ENCODE data around the gene PTBP3. TPM values are rescaled to one million over a fixed set of nuclear protein-coding genes. Genes with fewer than 3 reads are reported as not detected.

PTBP3 gene
- total RNA-seq, 1 experiment from 2014 or later: 23.2 TPM

GRCh38 chr9:112316258-112316943 lies 17.0 kb downstream of the PTBP3 start:
- Histone ChIP-seq H3K4me3 (ENCODE audit: low read length) (no peak overlapping the region), H3K4me1 (ENCODE audit: insufficient read depth, low read length) (no peaks in the 10 kb centered on the region), H3K27ac (ENCODE audit: low read length) (no peak overlapping the region), H3K4me2 (ENCODE audit: low read length) (no peak overlapping the region), H3K27me3 (ENCODE audit: low read length) (no peaks in the 10 kb centered on the region), H2AFZ (ENCODE audit: low read length) (no peak overlapping the region), H4K20me1 (ENCODE audit: low read length) (peaks cover 4% of the 10 kb centered on the region; the same call in 1 of the 2 replicates), H3K36me3 (ENCODE audit: low read depth, low read length) (no peaks in the 10 kb centered on the region), H3K79me2 (ENCODE audit: low read length) (peaks cover 98% of the 10 kb centered on the region), H3K9ac (ENCODE audit: low read length) (no peak overlapping the region), H3K9me3 (ENCODE audit: low read length) (no peaks in the 10 kb centered on the region), H3F3A (ENCODE audit: low read length, unreplicated experiment) (no peaks in the 10 kb centered on the region), H3K9me2 (replicated peaks; ENCODE audit: low read length) (no peaks in the 10 kb centered on the region)
- TF ChIP-seq CTCF (conservative IDR thresholded peaks at IDR 0.05; ENCODE audit: low read depth, low read length) (no peak), EZH2phosphoT487 (IDR thresholded peaks at IDR 0.05; ENCODE audit: borderline replicate concordance, low read length) (no peak), EZH2 (IDR thresholded peaks at IDR 0.05; ENCODE audit: low read length, unreplicated experiment) (no peak)
- BruUV-seq (replicated peaks): no TSS peak
- DNase-seq (no peak), ATAC-seq (no peak)
- CTCF ChIA-PET: no interaction called here
- intact Hi-C loops (cut with micrococcal nuclease): no loop called here
- POLR2A ChIA-PET (ENCODE audit: unreplicated experiment): no interaction called here

- H3K4me1 ChIP-seq (ENCODE audit: insufficient read depth, low read length): no peaks in the 10 kb centered on the region
- no peak overlapping the region for H2AFZ ChIP-seq (ENCODE audit: low read length)
- H3K9me2 ChIP-seq (replicated peaks; ENCODE audit: low read length): no peaks in the 10 kb centered on the region
- POLR2A ChIA-PET (ENCODE audit: unreplicated experiment): no interaction called here
- DNase-seq: no peak
- CTCF ChIA-PET: no interaction called here
- H3K4me2 ChIP-seq (ENCODE audit: low read length): no peak overlapping the region
- BruUV-seq (replicated peaks): no TSS peak
- H3K4me3 ChIP-seq (ENCODE audit: low read length): no peak overlapping the region
- no peaks in the 10 kb centered on the region for H3K36me3 ChIP-seq (ENCODE audit: low read depth, low read length)
- no peak for TF ChIP-seq CTCF (conservative IDR thresholded peaks at IDR 0.05; ENCODE audit: low read depth, low read length)
- TF ChIP-seq EZH2 (IDR thresholded peaks at IDR 0.05; ENCODE audit: low read length, unreplicated experiment): no peak
- no peak for TF ChIP-seq EZH2phosphoT487 (IDR thresholded peaks at IDR 0.05; ENCODE audit: borderline replicate concordance, low read length)
- no peak overlapping the region for H3K9ac ChIP-seq (ENCODE audit: low read length)
- H3K27me3 ChIP-seq (ENCODE audit: low read length): no peaks in the 10 kb centered on the region
- H3F3A ChIP-seq (ENCODE audit: low read length, unreplicated experiment): no peaks in the 10 kb centered on the region
- H3K79me2 ChIP-seq (ENCODE audit: low read length): peaks cover 98% of the 10 kb centered on the region
- intact Hi-C loops (cut with micrococcal nuclease): no loop called here
- H4K20me1 ChIP-seq (ENCODE audit: low read length): peaks cover 4% of the 10 kb centered on the region; the same call in 1 of the 2 replicates
- no peak for ATAC-seq
- H3K9me3 ChIP-seq (ENCODE audit: low read length): no peaks in the 10 kb centered on the region
- no peak overlapping the region for H3K27ac ChIP-seq (ENCODE audit: low read length)
Observed at GRCh38 chr9:112315331-112316257, 17.8 kb downstream of the PTBP3 start.

Data from PC-3 (cell line).